Adrenal gland (tissue), 12 donors: ENCODE measurements around the gene ZNF586. TPM values are rescaled to one million over a fixed set of nuclear protein-coding genes. Genes with fewer than 3 reads are reported as not detected.

ENCODE experiments used
- DNase-seq, 7 donors: peaks; one replicate each; pipeline ENCODE4 v3.0.0-alpha.2; 2019 to 2020
- H3K27ac ChIP-seq, 5 donors: fragments of 200-600 bp; sonication (generic) in 4 of 5; 1 replicate in 3 of 5; 2 replicates in 2 of 5; pipeline versions ENCODE4 v1.5.1 to v1.8.0; 2016 to 2020; ENCODE audit warnings: mild to moderate bottlenecking in 1 of 5
- H3K27me3 ChIP-seq: fragments of 200-600 bp; 2 replicates; pipeline ENCODE4 v1.8.0; 2021
- H3K36me3 ChIP-seq, 2 donors: fragments of 200-600 bp; replicated peaks in 1 of 2; 1 replicate in 1 of 2; 2 replicates in 1 of 2; pipeline versions ENCODE4 v1.5.1 to v1.8.0; 2018 to 2022
- H3K4me1 ChIP-seq, 2 donors: fragments of 200-600 bp; replicated peaks in 1 of 2; 1 replicate in 1 of 2; 2 replicates in 1 of 2; pipeline versions ENCODE4 v1.5.1 to v1.8.0; 2018 to 2021
- H3K4me3 ChIP-seq, 4 donors: fragments of 200-600 bp; sonication (generic) in 3 of 4; one replicate each; pipeline ENCODE4 v1.5.1; 2016 to 2018
- H3K9me3 ChIP-seq, 3 donors: fragments of 200-600 bp; sonication (generic) in 1 of 3; replicated peaks in 1 of 3; 1 replicate in 2 of 3; 2 replicates in 1 of 3; pipeline versions ENCODE4 v1.5.1 to v1.8.0; 2016 to 2021
- POLR2A ChIP-seq, 2 donors: fragments of 450-650 bp; IDR thresholded peaks; one replicate each; pipeline ENCODE4 v1.6.1; 2017; ENCODE audit warnings: antibody characterized with exemption in 2 of 2, mild to moderate bottlenecking in 2 of 2, moderate library complexity in 1 of 2
- WGBS, 4 donors: extraction: QIAGEN DNeasy Blood & Tissue Kit in 2 of 4; methylation state at CpG; one replicate each; pipeline versions ENCODE4 v1.1.5 to v1.1.7; 2013 to 2017; 5-methylcytosine and 5-hydroxymethylcytosine counted together
- intact Hi-C, 2 donors: fragments of 100-400 bp; cut with DNase I; formaldehyde crosslinking; loops; one replicate each; pipeline versions ENCODE4 v1.14.1 to v1.15.0; 2022 to 2023
- polyA plus RNA-seq, 3 donors: library from polyadenylated mRNA; stranded (reverse); fragments of 200-250 nt in 2 of 3; fragments of 350-450 nt in 1 of 3; fragmentation: Illumina TruSeq in 1 of 3; extraction: RNeasy Lipid Tissue Mini Kit (QIAGEN cat#74804) in 1 of 3; gene quantifications; one replicate each; pipeline ENCODE4 v1.2.3, GENCODE V29; 2013 to 2014
- total RNA-seq, 9 donors: library from RNA; depleted of rRNA in 4 of 9; stranded (reverse); fragments of >200 nt in 4 of 9; fragments of 120-200 nt in 1 of 9; fragmentation: NEBNext Ultra II Directional in 1 of 9; extraction: Animal tissue kit (Norgen Biotek cat#: 25700) in 1 of 9; gene quantifications; one replicate each; pipeline versions ENCODE4 v1.1.0 to v1.2.4, GENCODE V29; 2013 to 2023
- TF ChIP-seq, protein P1 (sequence below), 6 experiments: fragments of 450-650 bp in 4 of 6; fragments of 200-600 bp in 2 of 6; sonication (generic) in 1 of 6; IDR thresholded peaks; 1 replicate in 5 of 6; 2 replicates in 1 of 6; pipeline versions ENCODE4 v1.5.1 to v1.8.0; 2016 to 2021; ENCODE audit warnings: antibody characterized with exemption in 6 of 6, mild to moderate bottlenecking in 2 of 6, moderate library complexity in 1 of 6
- donor health status: healthy with polysubstance abuse.
- donor health status: Bipolar disorder and iron deficiency.
- donor health status: DM: yes; HTN: yes; CAD: no.
- donor health status: DM: no; HTN: no; CAD: no.
- donor health status: DM: no; HTN: no; CAD: no.
- donor health status: DM: yes; HTN: yes; CAD: no.

Gene ZNF586
- total and polyA plus RNA-seq, 12 donors: 3.6 to 19.0 (median 12.7) TPM

DNA sequence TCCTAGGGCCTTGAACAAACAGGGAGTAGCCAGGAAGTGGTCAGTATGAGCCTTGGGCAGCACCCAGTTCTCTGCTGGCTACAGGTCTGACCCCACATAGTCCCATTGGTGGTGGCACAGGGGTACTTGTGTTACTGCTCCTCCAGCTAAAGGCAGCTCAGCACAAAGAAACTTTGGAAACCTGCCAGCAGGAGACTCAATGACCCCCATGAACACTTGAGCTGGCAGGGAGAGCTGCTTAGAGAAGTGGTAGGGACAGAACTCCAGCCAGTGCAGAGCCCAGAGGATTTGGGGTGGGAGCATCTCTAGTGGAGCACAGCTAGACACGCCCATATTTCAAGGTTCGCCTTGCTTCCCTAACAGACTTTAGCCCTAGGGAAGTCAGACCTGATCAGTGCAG is 10.4 kb upstream of the ZNF586 start:
- 94 to 100% (median 98%) methylated on average over 1 to 2 of the region's 2 CpGs for WGBS, 4 donors
- Histone ChIP-seq H3K9me3 (peaks cover 0 to 18% (median 0%) of the 10 kb centered on the region in 3 donors), H3K27ac (no peak overlapping the region), H3K36me3 (peaks cover 0 to 22% of the 10 kb centered on the region in 2 donors), H3K27me3 (no peaks in the 10 kb centered on the region), H3K4me3 (no peak overlapping the region), H3K4me1 (no peaks in the 10 kb centered on the region)
- intact Hi-C loops: no loop called here
- TF ChIP-seq POLR2A (IDR thresholded peaks at IDR 0.05): no peak
- TF ChIP-seq, protein P1, sequence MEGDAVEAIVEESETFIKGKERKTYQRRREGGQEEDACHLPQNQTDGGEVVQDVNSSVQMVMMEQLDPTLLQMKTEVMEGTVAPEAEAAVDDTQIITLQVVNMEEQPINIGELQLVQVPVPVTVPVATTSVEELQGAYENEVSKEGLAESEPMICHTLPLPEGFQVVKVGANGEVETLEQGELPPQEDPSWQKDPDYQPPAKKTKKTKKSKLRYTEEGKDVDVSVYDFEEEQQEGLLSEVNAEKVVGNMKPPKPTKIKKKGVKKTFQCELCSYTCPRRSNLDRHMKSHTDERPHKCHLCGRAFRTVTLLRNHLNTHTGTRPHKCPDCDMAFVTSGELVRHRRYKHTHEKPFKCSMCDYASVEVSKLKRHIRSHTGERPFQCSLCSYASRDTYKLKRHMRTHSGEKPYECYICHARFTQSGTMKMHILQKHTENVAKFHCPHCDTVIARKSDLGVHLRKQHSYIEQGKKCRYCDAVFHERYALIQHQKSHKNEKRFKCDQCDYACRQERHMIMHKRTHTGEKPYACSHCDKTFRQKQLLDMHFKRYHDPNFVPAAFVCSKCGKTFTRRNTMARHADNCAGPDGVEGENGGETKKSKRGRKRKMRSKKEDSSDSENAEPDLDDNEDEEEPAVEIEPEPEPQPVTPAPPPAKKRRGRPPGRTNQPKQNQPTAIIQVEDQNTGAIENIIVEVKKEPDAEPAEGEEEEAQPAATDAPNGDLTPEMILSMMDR (IDR thresholded peaks at IDR 0.05): no peak
- no peak for DNase-seq

DNA sequence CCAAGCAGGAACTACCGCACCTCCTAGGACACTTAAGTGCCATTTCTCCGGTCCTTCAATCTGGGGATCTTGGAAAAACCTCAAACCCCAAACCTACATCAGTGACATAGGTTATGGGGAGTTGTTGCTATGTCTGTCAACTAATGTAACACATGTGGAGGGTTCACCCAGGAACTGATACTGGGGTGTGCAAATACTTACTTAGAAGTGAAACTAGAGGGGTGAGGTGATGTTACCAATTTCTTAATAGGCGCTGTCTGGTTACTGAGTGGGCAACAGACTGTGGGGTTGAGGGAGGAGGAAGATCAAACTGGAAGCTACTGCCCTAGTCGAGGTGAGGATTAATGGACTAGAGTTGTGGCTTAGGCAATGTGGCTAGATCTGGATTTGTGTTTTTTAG is 1.9 kb downstream of the ZNF586 start:
- Histone ChIP-seq H3K4me3 (no peak overlapping the region), H3K4me1 (peaks cover 0 to 15% of the 10 kb centered on the region in 2 donors), H3K27me3 (no peaks in the 10 kb centered on the region), H3K27ac (no peak overlapping the region), H3K9me3 (no peaks in the 10 kb centered on the region), H3K36me3 (no peaks in the 10 kb centered on the region)
- intact Hi-C loops: no loop called here
- TF ChIP-seq, protein P1 (IDR thresholded peaks at IDR 0.05): no peak
- no peak for TF ChIP-seq POLR2A (IDR thresholded peaks at IDR 0.05)
- no peak for DNase-seq
- WGBS, 4 donors: 93 to 97% (median 94%) methylated on average over 2 to 4 of the region's 4 CpGs

GRCh38 chr19:57773488-57773887 is 4.0 kb downstream of the ZNF586 start:
- Histone ChIP-seq H3K27me3 (no peaks in the 10 kb centered on the region), H3K9me3 (peaks cover 0 to 2% (median 0%) of the 10 kb centered on the region in 3 donors), H3K36me3 (peaks cover 0 to 16% of the 10 kb centered on the region in 2 donors), H3K4me1 (peaks cover 0 to 15% of the 10 kb centered on the region in 2 donors), H3K27ac (no peak overlapping the region), H3K4me3 (no peak overlapping the region)
- no peak for TF ChIP-seq POLR2A (IDR thresholded peaks at IDR 0.05)
- TF ChIP-seq, protein P1 (IDR thresholded peaks at IDR 0.05): no peak
- no peak for DNase-seq
- 92 to 100% (median 99%) methylated on average over 1 to 3 of the region's 3 CpGs for WGBS, 4 donors
- intact Hi-C loops: no loop called here

DNA sequence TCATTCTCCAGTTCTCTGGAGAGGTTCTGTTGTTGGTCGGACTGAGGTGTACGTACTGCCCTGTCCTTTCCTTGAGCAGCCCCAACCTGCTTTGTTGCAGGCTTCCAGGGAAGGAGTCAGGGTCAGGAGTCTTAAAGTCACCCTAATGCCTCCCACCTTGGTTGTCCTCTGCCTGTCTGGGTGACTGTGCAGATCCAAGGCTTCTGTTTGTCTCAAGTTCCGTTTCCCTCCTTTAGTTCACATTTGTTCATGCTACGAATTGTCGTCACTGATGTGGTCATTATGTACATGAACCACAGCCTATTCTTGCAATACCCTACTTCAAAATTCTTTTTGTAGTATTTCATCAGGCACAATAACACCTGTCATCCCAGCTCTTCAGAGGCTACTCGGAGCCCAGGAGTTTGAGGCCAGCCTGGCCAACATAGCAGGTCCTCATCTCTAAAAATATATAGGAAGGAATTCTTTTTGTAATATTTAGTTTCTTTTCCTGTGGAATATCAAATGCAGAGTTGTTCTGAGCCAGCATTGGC is 7.4 kb downstream of the ZNF586 start:
- no peak for DNase-seq
- H3K4me3 ChIP-seq: no peak overlapping the region
- no peaks in the 10 kb centered on the region for H3K27me3 ChIP-seq
- peaks cover 0 to 13% (median 0%) of the 10 kb centered on the region in 3 donors for H3K9me3 ChIP-seq
- H3K4me1 ChIP-seq: no peaks in the 10 kb centered on the region
- intact Hi-C loops: no loop called here
- H3K27ac ChIP-seq: no peak overlapping the region
- H3K36me3 ChIP-seq: peaks cover 0 to 34% of the 10 kb centered on the region in 2 donors
- 73 to 95% (median 90%) methylated on average over 5 to 6 of the region's 6 CpGs for WGBS, 4 donors
- TF ChIP-seq POLR2A (IDR thresholded peaks at IDR 0.05): no peak

DNA sequence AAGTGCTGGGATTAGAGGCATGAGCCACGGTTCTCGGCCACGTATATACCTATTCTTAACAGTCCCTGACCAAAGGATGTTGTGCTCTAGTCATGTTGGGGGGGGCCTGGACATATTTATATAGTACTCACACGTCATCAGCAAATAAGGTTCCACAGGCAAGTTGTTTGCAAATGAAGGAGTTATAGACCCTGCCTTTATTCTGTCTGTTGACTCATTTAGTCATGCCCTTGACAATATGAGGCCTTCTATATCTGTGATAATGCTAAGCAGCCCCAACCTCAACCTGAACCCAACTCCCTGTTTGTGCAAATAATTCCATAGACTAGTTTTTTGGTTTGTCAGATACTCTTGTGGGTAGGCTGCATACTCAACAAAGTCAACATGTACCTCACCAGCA is 8.9 kb downstream of the ZNF586 start:
- H3K4me3 ChIP-seq: no peak overlapping the region
- no peaks in the 10 kb centered on the region for H3K4me1 ChIP-seq
- 96 to 100% (median 99%) methylated on average over 4 of the region's 4 CpGs for whole genome bisulfite sequencing, 4 donors
- peaks cover 0 to 13% (median 0%) of the 10 kb centered on the region in 3 donors for H3K9me3 ChIP-seq
- no peaks in the 10 kb centered on the region for H3K27me3 ChIP-seq
- no peak for DNase-seq
- H3K36me3 ChIP-seq: peaks cover 0 to 34% of the 10 kb centered on the region in 2 donors
- intact Hi-C loops: no loop called here
- TF ChIP-seq, protein P1 (IDR thresholded peaks at IDR 0.05): no peak
- TF ChIP-seq POLR2A (IDR thresholded peaks at IDR 0.05): no peak
- no peak overlapping the region for H3K27ac ChIP-seq
